DND-41 (cell line): Measurements from ENCODE around the gene LTBP2.

Source experiments
- ATAC-seq: fragments of 200-7000 bp; cut with Tn5 transposase; 3 replicates; pipeline ENCODE4 v1.9.1; 2021; ENCODE audit warnings: low read depth; ENCODE audit not compliant: insufficient read depth
- DNase-seq: peaks from one replicate; pipeline ENCODE4 v3.0.0-alpha.2; 2020
- H2AFZ ChIP-seq: 2 replicates; pipeline ENCODE4 v1.6.0; 2012; ENCODE audit warnings: low read depth, low read length
- H3K27ac ChIP-seq: 2 replicates; pipeline ENCODE4 v1.5.1; 2012; ENCODE audit warnings: low read length, inconsistent platforms
- H3K27me3 ChIP-seq: fragments of 200-600 bp; sonication (generic); 2 replicates; pipeline ENCODE4 v1.6.0; 2012; ENCODE audit warnings: low read length, mild to moderate bottlenecking, inconsistent platforms; ENCODE audit not compliant: insufficient read depth, poor library complexity
- H3K36me3 ChIP-seq: 2 replicates; pipeline ENCODE4 v1.5.1; 2012; ENCODE audit warnings: low read length, inconsistent platforms; ENCODE audit not compliant: insufficient read depth
- H3K4me1 ChIP-seq: 2 replicates; pipeline ENCODE4 v1.5.1; 2012; ENCODE audit warnings: mild to moderate bottlenecking, low read length; ENCODE audit not compliant: insufficient read depth
- H3K4me2 ChIP-seq: 2 replicates; pipeline ENCODE4 v1.6.0; 2012; ENCODE audit warnings: mild to moderate bottlenecking, moderate library complexity, low read length, inconsistent platforms; ENCODE audit not compliant: insufficient read depth
- H3K4me3 ChIP-seq, 2 experiments: fragments of 200-600 bp in 1 of 2; shearing (Covaris generic) in 1 of 2; 2 replicates each; pipeline ENCODE4 v1.5.1; 2012 to 2016; ENCODE audit warnings: inconsistent platforms in 2 of 2, low read length in 2 of 2, mild to moderate bottlenecking in 2 of 2, low read depth in 1 of 2, moderate library complexity in 1 of 2
- H3K79me2 ChIP-seq: 2 replicates; pipeline ENCODE4 v1.6.0; 2012; ENCODE audit warnings: low read length, inconsistent platforms; ENCODE audit not compliant: insufficient read depth
- H3K9ac ChIP-seq: 2 replicates; pipeline ENCODE4 v1.6.0; 2012; ENCODE audit warnings: low read depth, mild to moderate bottlenecking, inconsistent platforms, low read length, moderate library complexity
- H3K9me3 ChIP-seq: 2 replicates; pipeline ENCODE4 v1.5.1; 2012; ENCODE audit warnings: low read length, moderate library complexity, mild to moderate bottlenecking, inconsistent platforms; ENCODE audit not compliant: insufficient read depth, severe bottlenecking
- H4K20me1 ChIP-seq: 2 replicates; pipeline ENCODE4 v1.6.0; 2012; ENCODE audit warnings: low read length; ENCODE audit not compliant: insufficient read depth
- EZH2 ChIP-seq: IDR thresholded peaks from 3 replicates; pipeline ENCODE4 v1.6.1; 2012; ENCODE audit warnings: borderline replicate concordance, low read depth, mild to moderate bottlenecking, moderate library complexity, low read length, inconsistent platforms; ENCODE audit not compliant: severe bottlenecking
- TF ChIP-seq, protein P1 (sequence below): IDR thresholded peaks from 2 replicates; pipeline ENCODE4 v1.5.1; 2012; ENCODE audit warnings: borderline replicate concordance, low read length, moderate library complexity, mild to moderate bottlenecking; ENCODE audit not compliant: poor library complexity, severe bottlenecking; ENCODE audit errors: extremely low read depth

The LTBP2 gene

DNA sequence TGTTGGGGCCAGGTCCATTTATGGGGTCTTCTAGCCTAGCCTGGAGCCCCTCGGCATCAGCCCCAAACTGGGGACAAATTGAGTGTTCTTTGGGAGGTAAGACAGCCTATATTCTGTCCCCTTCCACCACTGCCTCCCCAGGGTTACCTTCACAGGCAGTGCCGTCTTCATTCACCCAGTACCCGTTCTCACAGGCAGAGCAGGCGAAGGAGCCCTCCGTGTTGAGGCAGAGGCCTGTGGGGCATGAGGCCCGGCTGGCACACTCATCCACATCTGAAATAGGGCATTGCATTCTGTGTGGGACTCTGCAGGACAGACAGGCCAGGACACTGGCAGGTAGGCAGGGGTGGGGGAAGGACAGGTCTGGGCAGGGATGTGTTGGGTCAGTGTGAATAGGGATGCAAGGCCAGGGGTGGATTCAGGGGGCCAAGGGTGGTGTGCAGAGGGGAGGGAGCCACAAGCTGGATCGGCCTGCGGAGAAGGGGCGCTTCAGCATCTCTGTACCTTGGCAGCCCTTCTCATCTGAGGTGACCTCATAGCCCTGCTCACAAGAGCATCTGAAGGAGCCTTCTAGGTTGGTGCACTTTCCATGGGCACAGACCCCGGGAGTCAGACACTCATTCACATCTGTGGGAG, 102.3 kb downstream of the LTBP2 start:
- Histone ChIP-seq H3K79me2 (no peaks in the 10 kb centered on the region), H2AFZ (no peak overlapping the region), H3K4me2 (no peak overlapping the region), H3K9me3 (no peaks in the 10 kb centered on the region), H3K27me3 (no peaks in the 10 kb centered on the region), H3K27ac (no peak overlapping the region), H3K4me1 (peaks cover 11% of the 10 kb centered on the region), H3K4me3 (no peak overlapping the region), H4K20me1 (no peaks in the 10 kb centered on the region), H3K9ac (no peak overlapping the region), H3K36me3 (no peaks in the 10 kb centered on the region)
- TF ChIP-seq, protein P1, sequence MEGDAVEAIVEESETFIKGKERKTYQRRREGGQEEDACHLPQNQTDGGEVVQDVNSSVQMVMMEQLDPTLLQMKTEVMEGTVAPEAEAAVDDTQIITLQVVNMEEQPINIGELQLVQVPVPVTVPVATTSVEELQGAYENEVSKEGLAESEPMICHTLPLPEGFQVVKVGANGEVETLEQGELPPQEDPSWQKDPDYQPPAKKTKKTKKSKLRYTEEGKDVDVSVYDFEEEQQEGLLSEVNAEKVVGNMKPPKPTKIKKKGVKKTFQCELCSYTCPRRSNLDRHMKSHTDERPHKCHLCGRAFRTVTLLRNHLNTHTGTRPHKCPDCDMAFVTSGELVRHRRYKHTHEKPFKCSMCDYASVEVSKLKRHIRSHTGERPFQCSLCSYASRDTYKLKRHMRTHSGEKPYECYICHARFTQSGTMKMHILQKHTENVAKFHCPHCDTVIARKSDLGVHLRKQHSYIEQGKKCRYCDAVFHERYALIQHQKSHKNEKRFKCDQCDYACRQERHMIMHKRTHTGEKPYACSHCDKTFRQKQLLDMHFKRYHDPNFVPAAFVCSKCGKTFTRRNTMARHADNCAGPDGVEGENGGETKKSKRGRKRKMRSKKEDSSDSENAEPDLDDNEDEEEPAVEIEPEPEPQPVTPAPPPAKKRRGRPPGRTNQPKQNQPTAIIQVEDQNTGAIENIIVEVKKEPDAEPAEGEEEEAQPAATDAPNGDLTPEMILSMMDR: no peak
- TF ChIP-seq EZH2: no peak
- no peak for DNase-seq
- ATAC-seq: no peak

DNA sequence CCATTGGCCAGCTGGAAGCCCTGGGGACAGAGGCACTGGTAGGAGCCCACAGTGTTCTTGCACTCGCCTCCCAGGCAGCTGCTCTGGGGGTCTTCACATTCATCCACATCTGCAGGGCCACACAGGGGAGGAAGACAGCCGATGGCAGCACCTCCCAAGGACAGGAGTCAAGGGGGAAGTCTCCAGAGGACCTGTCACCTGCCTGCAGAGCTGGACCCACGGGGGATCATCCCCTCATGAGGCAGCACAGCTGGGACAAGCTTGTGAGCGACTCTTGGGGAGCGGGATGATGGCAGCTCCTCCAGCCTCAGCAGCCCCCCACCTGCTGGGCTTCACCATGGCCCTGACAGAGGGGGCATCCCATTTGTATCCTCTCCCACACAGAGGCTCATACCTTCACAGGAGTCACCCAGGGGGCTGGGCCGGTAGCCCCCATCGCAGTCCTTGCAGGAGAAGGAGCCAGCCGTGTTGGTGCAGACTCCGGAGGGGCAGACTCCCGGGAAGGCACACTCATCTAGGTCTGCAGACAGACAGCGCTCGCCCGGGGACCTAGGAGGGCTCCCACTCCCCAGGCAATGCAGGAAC, 103.1 kb downstream of the LTBP2 start:
- TF ChIP-seq, protein P1: no peak
- TF ChIP-seq EZH2: no peak
- no peaks in the 10 kb centered on the region for H3K36me3 ChIP-seq
- H3K4me3 ChIP-seq: no peak overlapping the region
- ATAC-seq (no peak), DNase-seq (no peak)
- no peak overlapping the region for H3K9ac ChIP-seq
- H3K9me3 ChIP-seq: no peaks in the 10 kb centered on the region
- H3K27me3 ChIP-seq: no peaks in the 10 kb centered on the region
- no peak overlapping the region for H2AFZ ChIP-seq
- H3K4me1 ChIP-seq: peaks cover 3% of the 10 kb centered on the region
- no peak overlapping the region for H3K4me2 ChIP-seq
- H3K27ac ChIP-seq: no peak overlapping the region
- no peaks in the 10 kb centered on the region for H3K79me2 ChIP-seq
- H4K20me1 ChIP-seq: no peaks in the 10 kb centered on the region

DNA sequence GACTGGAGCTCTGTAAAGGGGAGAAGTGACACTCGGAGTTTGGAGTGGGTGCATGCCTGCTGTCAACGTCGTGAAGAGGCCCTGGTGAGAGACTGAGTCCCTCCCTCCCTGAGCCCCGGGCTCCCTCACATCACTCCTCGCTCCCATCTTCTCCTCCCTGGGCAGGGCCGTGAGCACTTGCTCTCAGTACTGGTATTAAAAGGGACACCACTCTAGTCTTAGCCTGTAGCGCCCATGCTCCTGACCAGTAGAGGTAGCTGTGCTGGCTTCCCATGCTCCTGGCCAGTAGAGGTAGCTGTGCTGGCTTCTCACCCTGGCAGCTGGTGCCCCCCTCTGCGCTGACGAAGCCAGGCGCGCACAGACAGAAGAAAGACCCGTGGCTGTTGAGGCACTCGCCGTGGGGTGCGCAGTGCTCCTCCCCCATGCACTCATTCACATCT, 103.7 kb downstream of the LTBP2 start:
- no peaks in the 10 kb centered on the region for H3K79me2 ChIP-seq
- H4K20me1 ChIP-seq: no peaks in the 10 kb centered on the region
- no peak overlapping the region for H3K4me2 ChIP-seq
- no peaks in the 10 kb centered on the region for H3K9me3 ChIP-seq
- H3K27me3 ChIP-seq: no peaks in the 10 kb centered on the region
- ATAC-seq (no peak), DNase-seq (no peak)
- no peak overlapping the region for H3K4me3 ChIP-seq
- TF ChIP-seq EZH2: no peak
- TF ChIP-seq, protein P1: peak; percentile 30
- no peak overlapping the region for H3K27ac ChIP-seq
- no peaks in the 10 kb centered on the region for H3K36me3 ChIP-seq
- H3K9ac ChIP-seq: no peak overlapping the region
- no peak overlapping the region for H2AFZ ChIP-seq
- no peaks in the 10 kb centered on the region for H3K4me1 ChIP-seq
